RKO (cell line): ENCODE measurements around the gene SPDYC.

ENCODE experiments used
- DNase-seq: peaks from one replicate; pipeline ENCODE4 v3.0.0-alpha.2; 2016; ENCODE audit warnings: low spot score

The SPDYC gene

GRCh38 chr11:65170058-65170534 is at the start of gene SPDYC:
Gene SPDYC (plus strand): TSS chr11:65170233. CDS start chr11:65171358, 1,125 bp downstream.
- no peak for DNase-seq

GRCh38 chr11:65120831-65121230 is 49.2 kb upstream of the SPDYC start:
- DNase-seq: no peak

- DNase-seq: peak; percentile 63
These were observed 48.6 kb upstream of the SPDYC start for GRCh38 chr11:65121447-65121864.

GRCh38 chr11:65121865-65122696 is 48.0 kb upstream of the SPDYC start, which contains the start of the genes FAU and MRPL49:
Gene FAU (minus strand): TSS chr11:65122134. CDS start chr11:65121813, 321 bp downstream.
Gene MRPL49 (plus strand): TSS chr11:65122321. CDS start chr11:65122347, 26 bp downstream.
- peak; percentile 97 for DNase-seq

- DNase-seq: no peak
These were observed 45.4 kb upstream of the SPDYC start for GRCh38 chr11:65124480-65125196.

- no peak for DNase-seq
These were observed 44.6 kb upstream of the SPDYC start for GRCh38 chr11:65125197-65126056.

GRCh38 chr11:65126624-65127274 is 43.3 kb upstream of the SPDYC start:
- no peak for DNase-seq

- DNase-seq: no peak
These were observed 42.4 kb upstream of the SPDYC start for GRCh38 chr11:65127473-65128181.

GRCh38 chr11:65128182-65129145 is 41.6 kb upstream of the SPDYC start:
- no peak for DNase-seq

GRCh38 chr11:65129649-65130441 is 40.2 kb upstream of the SPDYC start:
- DNase-seq: no peak

- DNase-seq: no peak
These were observed 39.2 kb upstream of the SPDYC start for GRCh38 chr11:65130631-65131416.

GRCh38 chr11:65131417-65131776 is 38.6 kb upstream of the SPDYC start:
- no peak for DNase-seq

- no peak for DNase-seq
These were observed 38.2 kb upstream of the SPDYC start for GRCh38 chr11:65131895-65132237.

- no peak for DNase-seq
These were observed 37.6 kb upstream of the SPDYC start for GRCh38 chr11:65132238-65132987.

- DNase-seq: no peak
These were observed 36.9 kb upstream of the SPDYC start for GRCh38 chr11:65132988-65133700.

- DNase-seq: no peak
These were observed 36.3 kb upstream of the SPDYC start for GRCh38 chr11:65133724-65134123.
